IMR-90 (cell line): ENCODE data around the gene EFNA5. TPM values are rescaled to one million over a fixed set of nuclear protein-coding genes. Genes with fewer than 3 reads are reported as not detected.

Source experiments
- ATAC-seq: fragments of 200-7000 bp; cut with Tn5 transposase; 2 replicates; pipeline ENCODE4 v1.9.1; 2020; ENCODE audit warnings: low read depth, mild to moderate bottlenecking, moderate library complexity
- BruUV-seq: library from RNA; stranded (reverse); fragments of 400-500 nt; replicated peaks from 2 replicates; lab custom pipeline; 2021; lab: Mats Ljungman, UMichigan
- CTCF ChIA-PET: fragments of 300-600 bp; formaldehyde crosslinking; extraction: SDS; loops from one replicate; lab custom pipeline; 2021; ENCODE audit warnings: antibody characterized with exemption; lab: Yijun Ruan, JAX
- POLR2A ChIA-PET: fragments of 300-600 bp; sonication (Branson Sonifier 250); formaldehyde crosslinking; loops from one replicate; lab custom pipeline; 2022; ENCODE audit warnings: antibody characterized with exemption; ENCODE audit not compliant: unreplicated experiment; lab: Charles Lee
- DNase-seq: peaks from one replicate; pipeline ENCODE4 v3.0.0; 2013
- H2AFZ ChIP-seq: replicated peaks from 2 replicates; pipeline ENCODE3; 2013; ENCODE audit warnings: low read length, mild to moderate bottlenecking; ENCODE audit not compliant: poor library complexity
- H2AK5ac ChIP-seq: 2 replicates; pipeline ENCODE4 v1.6.1; 2013; ENCODE audit warnings: low read depth, low read length, inconsistent platforms
- H2AK9ac ChIP-seq: replicated peaks from 2 replicates; pipeline ENCODE3; 2013; ENCODE audit warnings: mild to moderate bottlenecking, low read depth, low read length, moderate library complexity; ENCODE audit not compliant: poor library complexity
- H2BK120ac ChIP-seq: 2 replicates; pipeline ENCODE4 v1.6.1; 2013; ENCODE audit warnings: low read depth, low read length, inconsistent platforms
- H2BK15ac ChIP-seq: 3 replicates; pipeline ENCODE4 v1.6.1; 2013; ENCODE audit warnings: low read depth, low read length, inconsistent platforms
- H2BK20ac ChIP-seq: 2 replicates; pipeline ENCODE4 v1.6.1; 2013; ENCODE audit warnings: low read depth, mild to moderate bottlenecking, inconsistent platforms, low read length, moderate library complexity
- H2BK5ac ChIP-seq: 2 replicates; pipeline ENCODE4 v1.6.1; 2013; ENCODE audit warnings: mild to moderate bottlenecking, low read depth, low read length, inconsistent platforms; ENCODE audit not compliant: poor library complexity, severe bottlenecking
- H3K14ac ChIP-seq: replicated peaks from 2 replicates; pipeline ENCODE4 v1.6.1; 2013; ENCODE audit warnings: low read depth, low read length, inconsistent platforms
- H3K18ac ChIP-seq: 2 replicates; pipeline ENCODE4 v1.6.1; 2013; ENCODE audit warnings: low read depth, low read length, control low read depth
- H3K23ac ChIP-seq: 2 replicates; pipeline ENCODE4 v1.6.1; 2013; ENCODE audit warnings: low read depth, low read length, inconsistent platforms
- H3K27ac ChIP-seq: 2 replicates; pipeline ENCODE4 v1.5.1; 2013; ENCODE audit warnings: mild to moderate bottlenecking, control low read depth, low read length; ENCODE audit not compliant: insufficient read depth
- H3K27me3 ChIP-seq: 2 replicates; pipeline ENCODE4 v1.6.1; 2013; ENCODE audit warnings: low read length; ENCODE audit not compliant: control insufficient read depth, insufficient read depth
- H3K36me3 ChIP-seq: 2 replicates; pipeline ENCODE4 v1.6.1; 2013; ENCODE audit warnings: low read length, mixed read lengths; ENCODE audit not compliant: control insufficient read depth, insufficient read depth
- H3K4ac ChIP-seq: 2 replicates; pipeline ENCODE4 v1.6.1; 2013; ENCODE audit warnings: low read depth, low read length, inconsistent platforms
- H3K4me1 ChIP-seq: 2 replicates; pipeline ENCODE4 v1.6.1; 2013; ENCODE audit warnings: low read length, mixed read lengths; ENCODE audit not compliant: control insufficient read depth, insufficient read depth
- H3K4me2 ChIP-seq: 2 replicates; pipeline ENCODE4 v1.6.1; 2013; ENCODE audit warnings: low read depth, mild to moderate bottlenecking, control low read depth, low read length, moderate library complexity
- H3K4me3 ChIP-seq: 2 replicates; pipeline ENCODE4 v1.5.1; 2013; ENCODE audit warnings: low read depth, mild to moderate bottlenecking, control low read depth, low read length, moderate library complexity; ENCODE audit not compliant: insufficient read depth
- H3K56ac ChIP-seq: 2 replicates; pipeline ENCODE4 v1.6.1; 2013; ENCODE audit warnings: low read length, inconsistent platforms; ENCODE audit not compliant: insufficient read depth; ENCODE audit errors: extremely low read depth
- H3K79me1 ChIP-seq, 2 experiments: 2 replicates each; pipeline ENCODE4 v1.6.1; 2013; ENCODE audit warnings: low read length in 2 of 2, inconsistent platforms in 1 of 2, low read depth in 1 of 2
- H3K9ac ChIP-seq: 2 replicates; pipeline ENCODE4 v1.6.1; 2013; ENCODE audit warnings: low read depth, low read length, control low read depth
- H3K9me1 ChIP-seq: 2 replicates; pipeline ENCODE4 v1.6.1; 2013; ENCODE audit warnings: low read length, inconsistent platforms; ENCODE audit not compliant: insufficient read depth
- H3K9me3 ChIP-seq: 2 replicates; pipeline ENCODE4 v1.6.1; 2013; ENCODE audit warnings: low read length; ENCODE audit not compliant: control insufficient read depth, insufficient read depth
- H4K20me1 ChIP-seq: 2 replicates; pipeline ENCODE4 v1.6.1; 2013; ENCODE audit warnings: low read length, inconsistent platforms; ENCODE audit not compliant: insufficient read depth
- H4K5ac ChIP-seq: 2 replicates; pipeline ENCODE4 v1.6.1; 2013; ENCODE audit warnings: mild to moderate bottlenecking, low read depth, low read length, control low read depth
- H4K8ac ChIP-seq, 2 experiments: 2 replicates each; pipeline ENCODE4 v1.6.1; 2013; ENCODE audit warnings: low read depth in 2 of 2, low read length in 2 of 2, control low read depth in 1 of 2, inconsistent platforms in 1 of 2
- H4K91ac ChIP-seq: 2 replicates; pipeline ENCODE4 v1.6.1; 2013; ENCODE audit warnings: low read depth, low read length, inconsistent platforms; ENCODE audit not compliant: insufficient read depth
- BHLHE40 ChIP-seq: fragments of 150-350 bp; IDR thresholded peaks from 2 replicates; pipeline ENCODE4 v1.6.1; 2016; ENCODE audit warnings: mild to moderate bottlenecking, low read depth, low read length
- CEBPB ChIP-seq: IDR thresholded peaks from 2 replicates; pipeline ENCODE4 v1.6.1; 2012; ENCODE audit warnings: low read depth, low read length, improper control_type of control experiment
- CHD1 ChIP-seq: IDR thresholded peaks from 2 replicates; pipeline ENCODE4 v1.6.1; 2012; ENCODE audit warnings: low read depth, low read length, improper control_type of control experiment
- ELK1 ChIP-seq: fragments of 150-350 bp; IDR thresholded peaks from 2 replicates; pipeline ENCODE4 v1.6.1; 2016; ENCODE audit warnings: low read depth, mild to moderate bottlenecking, low read length, moderate library complexity, borderline replicate concordance
- MAFK ChIP-seq: IDR thresholded peaks from 2 replicates; pipeline ENCODE4 v1.6.1; 2012; ENCODE audit warnings: low read depth, low read length, improper control_type of control experiment
- MAZ ChIP-seq: IDR thresholded peaks from 2 replicates; pipeline ENCODE4 v1.6.1; 2012; ENCODE audit warnings: low read depth, mild to moderate bottlenecking, low read length, improper control_type of control experiment, moderate library complexity, borderline replicate concordance
- MXI1 ChIP-seq: IDR thresholded peaks from 2 replicates; pipeline ENCODE4 v1.6.1; 2012; ENCODE audit warnings: low read depth, mild to moderate bottlenecking, low read length, moderate library complexity, borderline replicate concordance
- POLR2A ChIP-seq: IDR thresholded peaks from 2 replicates; pipeline ENCODE4 v1.6.1; 2012; ENCODE audit warnings: mild to moderate bottlenecking, low read depth, low read length
- RAD21 ChIP-seq: IDR thresholded peaks from 2 replicates; pipeline ENCODE4 v1.6.1; 2012; ENCODE audit warnings: low read length, improper control_type of control experiment
- RCOR1 ChIP-seq: IDR thresholded peaks from 2 replicates; pipeline ENCODE4 v1.6.1; 2012; ENCODE audit warnings: mild to moderate bottlenecking, low read length, improper control_type of control experiment; ENCODE audit not compliant: insufficient replicate concordance
- SMC3 ChIP-seq: fragments of 150-350 bp; IDR thresholded peaks from 2 replicates; pipeline ENCODE4 v1.6.1; 2016; ENCODE audit warnings: low read depth, mild to moderate bottlenecking, antibody characterized with exemption, low read length, moderate library complexity
- USF2 ChIP-seq: fragments of 150-350 bp; IDR thresholded peaks from 2 replicates; pipeline ENCODE4 v1.6.1; 2017; ENCODE audit warnings: mild to moderate bottlenecking, antibody characterized with exemption, low read length, low read depth
- WGBS, 2 experiments: methylation state at CpG; one replicate each; pipeline versions ENCODE4 v1.1.5 to v1.1.7; 2013; ENCODE audit warnings: missing lambda C conversion rate in 2 of 2; ENCODE audit not compliant: insufficient read length in 1 of 2; ENCODE audit errors: extremely low coverage in 2 of 2; 5-methylcytosine and 5-hydroxymethylcytosine counted together
- dilution Hi-C: fragments of 300-500 bp; cut with HindIII; formaldehyde crosslinking; loops from one replicate; pipeline ENCODE4 v1.14.3; 2018; ENCODE audit warnings: low sequenced_read_pairs; ENCODE audit not compliant: unreplicated experiment
- in situ Hi-C: fragments of 300-500 bp; cut with MboI; formaldehyde crosslinking; loops from 3 replicates; pipeline ENCODE4 v1.14.3; 2019; ENCODE audit warnings: low sequenced_read_pairs, inconsistent platforms, mixed read lengths
- intact Hi-C: fragments of 100-400 bp; cut with micrococcal nuclease; formaldehyde crosslinking; loops from 2 replicates; pipeline ENCODE4 v1.10.0; 2022
- polyA plus RNA-seq, 3 experiments: library from polyadenylated mRNA; depleted of rRNA; stranded (reverse); fragments of >200 nt; gene quantifications; 2 replicates each; pipeline ENCODE4 v1.2.3, GENCODE V29; 2012; ENCODE audit warnings: low replicate concordance in 1 of 3
- total RNA-seq: library from RNA; depleted of rRNA; stranded (reverse); fragments of >200 nt; gene quantifications from 2 replicates; pipeline ENCODE4 v1.2.3, GENCODE V29; 2012

The EFNA5 gene
- total and polyA plus RNA-seq, 2 of the 4 experiments (the other 2 are of a cell fraction) = 1.5 to 1.6 TPM

GRCh38 chr5:107523029-107523680 lies 147.6 kb downstream of the EFNA5 start:
- H2AK5ac ChIP-seq = no peak overlapping the region
- H4K20me1 ChIP-seq = no peaks in the 10 kb centered on the region
- H3K79me1 ChIP-seq = 0 out of 4 replicates have a peak, but pooled peaks cover 0 to 2% of the 10 kb centered on the region in 2 experiments
- H3K36me3 ChIP-seq = no peaks in the 10 kb centered on the region
- no peak overlapping the region for H2BK20ac ChIP-seq
- no peak overlapping the region for H2BK120ac ChIP-seq
- H3K9me1 ChIP-seq = no peaks in the 10 kb centered on the region
- no peak overlapping the region for H3K14ac ChIP-seq
- peaks cover 3% of the 10 kb centered on the region for H3K4me1 ChIP-seq
- H3K9me3 ChIP-seq = no peaks in the 10 kb centered on the region
- no peak for ATAC-seq
- no peak overlapping the region for H3K23ac ChIP-seq
- H2AK9ac ChIP-seq = no peak overlapping the region
- no TSS peak for BruUV-seq
- in situ Hi-C loops (no loop called here), dilution Hi-C loops (no loop called here), intact Hi-C loops (no loop called here)
- no peak overlapping the region for H3K9ac ChIP-seq
- no peaks in the 10 kb centered on the region for H3K27me3 ChIP-seq
- no peak overlapping the region for H2AFZ ChIP-seq
- DNase-seq = no peak
- no peak overlapping the region for H2BK5ac ChIP-seq
- H3K18ac ChIP-seq = no peak overlapping the region
- H3K4me2 ChIP-seq = no peak overlapping the region
- H4K91ac ChIP-seq = no peak overlapping the region
- ChIA-PET POLR2A (no interaction called here), CTCF (interaction anchor here (0.6 to 0.8 kb wide), 3 partner anchors 12 to 64 kb away, joined by 3 read pairs; no protein-coding TSS in a partner anchor)
- no peak overlapping the region for H4K8ac ChIP-seq
- TF ChIP-seq BHLHE40 (no peak), CHD1 (no peak), SMC3 (no peak), MAFK (no peak), POLR2A (no peak), USF2 (no peak), RCOR1 (no peak), CEBPB (no peak), MAZ (no peak), ELK1 (no peak), MXI1 (no peak), RAD21 (no peak)
- H4K5ac ChIP-seq = no peak overlapping the region
- WGBS, 2 experiments = no CpG with 5 or more reads among the region's 5 CpGs
- H3K56ac ChIP-seq = no peak overlapping the region
- H3K4ac ChIP-seq = no peak overlapping the region
- H3K4me3 ChIP-seq = no peak overlapping the region
- no peak overlapping the region for H3K27ac ChIP-seq
- no peak overlapping the region for H2BK15ac ChIP-seq
